ENCODE results near the gene PC. TPM values are rescaled to one million over a fixed set of nuclear protein-coding genes. Genes with fewer than 3 reads are reported as not detected.
A peak's percentile ranks its signal among the peaks of the same experiment; 100 is the strongest.

PC gene
- total and polyA plus RNA-seq, 9 of the 15 experiments (the other 6 are each of a cell fraction or from before 2014, with no cell fraction given): 0.94 to 38.0 (median 8.7) TPM

GRCh38 chr11:66981976-66982578 lies 23.9 kb upstream of the PC start (continued):
- 0 out of 2 replicates have a peak, but pooled peaks have one; percentile 5 for TF ChIP-seq REST (IDR thresholded peaks at IDR 0.05; ENCODE audit: borderline replicate concordance)
- no peak for TF ChIP-seq REST (CRISPR knock-in tag; IDR thresholded peaks at IDR 0.05; ENCODE audit: low read depth)
- no peak for TF ChIP-seq GATAD2B (IDR thresholded peaks at IDR 0.05; ENCODE audit: borderline replicate concordance)
- no peak for TF ChIP-seq MTA3 (IDR thresholded peaks at IDR 0.05; ENCODE audit: borderline replicate concordance)
- no peak for TF ChIP-seq USF2 (CRISPR knock-in tag; IDR thresholded peaks at IDR 0.05)
- TF ChIP-seq RHOXF2B (CRISPR knock-in tag; conservative IDR thresholded peaks at IDR 0.05): no peak
- TF ChIP-seq ARID1B (IDR thresholded peaks at IDR 0.05): peak; percentile 56
- no peak for TF ChIP-seq ZNF445 (CRISPR knock-in tag; IDR thresholded peaks at IDR 0.05; ENCODE audit: low read depth)
- TF ChIP-seq HLTF (IDR thresholded peaks at IDR 0.05): no peak
- no peak for TF ChIP-seq ZNF780A (CRISPR knock-in tag; IDR thresholded peaks at IDR 0.05)
- no peak for TF ChIP-seq ZNF280B (CRISPR knock-in tag; IDR thresholded peaks at IDR 0.05)
- TF ChIP-seq HDAC3 (IDR thresholded peaks at IDR 0.05; ENCODE audit: borderline replicate concordance, partially characterized antibody): no peak
- TF ChIP-seq STAT6 (CRISPR knock-in tag; IDR thresholded peaks at IDR 0.05): no peak
- no peak for TF ChIP-seq ZNF316 (IDR thresholded peaks at IDR 0.05)
- TF ChIP-seq GTF2E2 (tag; IDR thresholded peaks at IDR 0.05): no peak
- no peak for TF ChIP-seq POLR2G (IDR thresholded peaks at IDR 0.05; ENCODE audit: low read depth, low read length)
- TF ChIP-seq SNIP1 (IDR thresholded peaks at IDR 0.05; ENCODE audit: low read depth): no peak
